HepG2 (cell line): ENCODE measurements around the gene HYAL1. TPM values are rescaled to one million over a fixed set of nuclear protein-coding genes. Genes with fewer than 3 reads are reported as not detected.

Experiments used
- ARNTL ChIP-seq: sonication (generic); formaldehyde crosslinking; IDR thresholded peaks from 2 replicates; pipeline ENCODE4 v1.4.0; 2020; ENCODE audit warnings: mild to moderate bottlenecking, missing genetic modification reagents
- ATF7-NPFF ChIP-seq: sonication (generic); formaldehyde crosslinking; IDR thresholded peaks from 2 replicates; pipeline ENCODE4 v1.8.1; 2023; ENCODE audit warnings: mild to moderate bottlenecking, low read depth, missing genetic modification reagents, moderate library complexity
- ELF3 ChIP-seq: IDR thresholded peaks from 2 replicates; pipeline ENCODE4 v1.6.1; 2016; ENCODE audit warnings: missing genetic modification reagents, missing compliant biosample characterization
- IKZF4 ChIP-seq: sonication (generic); formaldehyde crosslinking; IDR thresholded peaks from 2 replicates; pipeline ENCODE4 v1.5.1; 2020; ENCODE audit warnings: borderline replicate concordance, mild to moderate bottlenecking, low read depth, missing genetic modification reagents; ENCODE audit errors: not compliant biosample characterization
- JUND ChIP-seq: sonication (generic); formaldehyde crosslinking; IDR thresholded peaks from 2 replicates; pipeline ENCODE4 v1.8.0; 2022; ENCODE audit warnings: mild to moderate bottlenecking, missing genetic modification reagents
- KLF12 ChIP-seq: sonication (generic); formaldehyde crosslinking; IDR thresholded peaks from 2 replicates; pipeline ENCODE4 v1.4.0; 2020; ENCODE audit warnings: missing genetic modification reagents, borderline replicate concordance
- KLF16 ChIP-seq, 2 experiments: sonication (generic) in 1 of 2; formaldehyde crosslinking in 1 of 2; IDR thresholded peaks; 2 replicates each; pipeline versions ENCODE4 v1.6.1 to v1.8.0; 2016 to 2023; ENCODE audit warnings: missing genetic modification reagents in 2 of 2, missing compliant biosample characterization in 1 of 2
- MED8 ChIP-seq: sonication (generic); formaldehyde crosslinking; IDR thresholded peaks from 2 replicates; pipeline ENCODE4 v1.8.1; 2023; ENCODE audit warnings: mild to moderate bottlenecking, missing genetic modification reagents; ENCODE audit not compliant: insufficient replicate concordance
- NFYC ChIP-seq: IDR thresholded peaks from 2 replicates; pipeline ENCODE4 v1.6.1; 2016; ENCODE audit warnings: missing genetic modification reagents, missing compliant biosample characterization
- PHB2 ChIP-seq: fragments of 450-650 bp; IDR thresholded peaks from 2 replicates; pipeline ENCODE4 v1.6.1; 2018; ENCODE audit not compliant: partially characterized antibody
- SALL2 ChIP-seq: sonication (generic); formaldehyde crosslinking; IDR thresholded peaks from 2 replicates; pipeline ENCODE4 v1.8.1; 2023; ENCODE audit warnings: mild to moderate bottlenecking, missing genetic modification reagents, inconsistent platforms
- SP1 ChIP-seq, 2 experiments: fragments of 450-650 bp in 1 of 2; sonication (generic) in 1 of 2; formaldehyde crosslinking in 1 of 2; IDR thresholded peaks; 2 replicates each; pipeline versions ENCODE4 v1.4.0 to v1.6.1; 2016 to 2020; ENCODE audit warnings: missing genetic modification reagents in 1 of 2
- TBP ChIP-seq: sonication (generic); formaldehyde crosslinking; IDR thresholded peaks from 2 replicates; pipeline ENCODE4 v1.5.0; 2020; ENCODE audit warnings: missing genetic modification reagents
- ZBTB3 ChIP-seq: sonication (generic); formaldehyde crosslinking; IDR thresholded peaks from 2 replicates; pipeline ENCODE4 v1.4.0; 2020; ENCODE audit warnings: low read depth, mild to moderate bottlenecking, moderate library complexity, missing genetic modification reagents, borderline replicate concordance
- ZNF766 ChIP-seq: sonication (generic); formaldehyde crosslinking; IDR thresholded peaks from 2 replicates; pipeline ENCODE4 v1.5.0; 2020; ENCODE audit warnings: missing genetic modification reagents, borderline replicate concordance
- polyA plus RNA-seq, 8 experiments: library from polyadenylated mRNA; depleted of rRNA in 3 of 8; stranded (reverse) in 7 of 8; unstranded in 1 of 8; fragments of >200 nt; fragmentation: Illumina TruSeq in 4 of 8; extraction: Trizol in 4 of 8; gene quantifications; 2 replicates each; pipeline versions ENCODE4 v1.2.1 to v1.2.3, GENCODE V29; 2011 to 2016; ENCODE audit warnings: low read depth in 4 of 8, missing spikeins in 1 of 8, mixed read lengths in 1 of 8; ENCODE audit not compliant: insufficient read depth in 1 of 8
- total RNA-seq, 5 experiments: library from RNA; depleted of rRNA; stranded (reverse); fragments of >200 nt; fragmentation: Illumina TruSeq; extraction: Trizol; gene quantifications; 2 replicates each; pipeline ENCODE4 v1.2.3, GENCODE V29; 2016; ENCODE audit warnings: low read depth in 1 of 5
- TF ChIP-seq, protein P1 (sequence below): sonication (generic); formaldehyde crosslinking; IDR thresholded peaks from 2 replicates; pipeline ENCODE4 v1.5.0; 2020; ENCODE audit warnings: missing genetic modification reagents
- TF ChIP-seq, protein P2 (sequence below): sonication (generic); formaldehyde crosslinking; IDR thresholded peaks from 2 replicates; pipeline ENCODE4 v1.4.0; 2020; ENCODE audit warnings: missing genetic modification reagents, borderline replicate concordance
- TF ChIP-seq, protein P3 (sequence below): sonication (generic); formaldehyde crosslinking; IDR thresholded peaks from 2 replicates; pipeline ENCODE4 v1.4.0; 2020; ENCODE audit warnings: missing genetic modification reagents
- TF ChIP-seq, protein P4 (sequence below): sonication (generic); formaldehyde crosslinking; IDR thresholded peaks from 2 replicates; pipeline ENCODE4 v1.4.0; 2020; ENCODE audit warnings: mild to moderate bottlenecking, missing genetic modification reagents
- TF ChIP-seq, protein P5 (sequence below): IDR thresholded peaks from 2 replicates; pipeline ENCODE4 v1.6.1; 2016

HYAL1 gene
- total and polyA plus RNA-seq, 2 of the 13 experiments (the other 11 are each of a cell fraction or from before 2014, with no cell fraction given), result 76.5 to 193 TPM

DNA sequence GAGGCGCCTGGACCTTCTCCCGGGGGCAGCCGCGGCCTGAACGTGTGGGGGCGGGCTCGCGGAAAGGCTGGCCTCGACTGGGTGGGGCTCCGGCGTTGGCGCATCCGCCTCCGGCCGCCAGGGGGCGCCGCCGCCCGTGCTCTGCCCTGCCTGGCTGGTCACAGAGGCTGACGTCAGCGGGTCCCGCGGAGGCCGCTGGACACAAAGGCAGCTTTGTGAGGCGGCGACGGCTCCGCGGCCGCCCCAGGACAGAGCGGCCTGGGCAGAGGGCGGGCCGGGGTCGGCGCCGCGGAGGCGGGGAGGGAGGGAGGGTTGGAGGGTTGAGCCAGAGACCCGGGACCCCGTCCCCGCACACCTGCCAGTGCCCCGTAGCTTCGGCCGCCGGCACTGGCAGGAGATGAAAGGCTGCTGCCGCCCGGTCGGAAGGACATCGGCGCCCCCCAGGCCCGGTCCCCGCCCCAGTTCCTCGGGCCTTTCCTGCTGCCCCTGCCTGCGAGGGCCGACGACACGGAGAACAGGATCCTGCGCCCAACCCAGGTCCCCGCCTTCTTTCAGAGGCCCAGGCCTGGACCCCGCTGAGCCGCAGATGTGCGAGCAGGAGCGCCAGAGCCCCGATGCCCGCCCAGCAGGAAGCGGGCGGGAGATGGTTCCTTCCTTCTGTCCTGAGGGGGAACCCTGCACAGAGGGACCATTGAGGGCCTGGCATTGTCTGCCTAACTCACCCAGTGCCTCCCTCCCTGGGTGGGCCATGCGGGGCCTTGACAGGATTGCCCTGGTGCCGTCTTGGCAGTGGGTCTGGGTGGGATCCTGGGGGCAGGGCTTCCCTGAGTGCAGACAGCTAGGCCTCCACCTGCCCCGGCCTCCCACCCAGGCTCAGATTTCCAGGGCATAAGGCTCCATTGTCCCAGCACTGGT is 43.1 kb downstream of the HYAL1 start (continued):
- TF ChIP-seq, protein P1, sequence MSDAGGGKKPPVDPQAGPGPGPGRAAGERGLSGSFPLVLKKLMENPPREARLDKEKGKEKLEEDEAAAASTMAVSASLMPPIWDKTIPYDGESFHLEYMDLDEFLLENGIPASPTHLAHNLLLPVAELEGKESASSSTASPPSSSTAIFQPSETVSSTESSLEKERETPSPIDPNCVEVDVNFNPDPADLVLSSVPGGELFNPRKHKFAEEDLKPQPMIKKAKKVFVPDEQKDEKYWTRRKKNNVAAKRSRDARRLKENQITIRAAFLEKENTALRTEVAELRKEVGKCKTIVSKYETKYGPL (CRISPR knock-in tag), result 0 out of 2 replicates have a peak, but pooled peaks have one; percentile 58
- peak; percentile 60 for TF ChIP-seq ELF3 (CRISPR knock-in tag)
- TF ChIP-seq TBP (CRISPR knock-in tag), result no peak
- TF ChIP-seq, protein P2, sequence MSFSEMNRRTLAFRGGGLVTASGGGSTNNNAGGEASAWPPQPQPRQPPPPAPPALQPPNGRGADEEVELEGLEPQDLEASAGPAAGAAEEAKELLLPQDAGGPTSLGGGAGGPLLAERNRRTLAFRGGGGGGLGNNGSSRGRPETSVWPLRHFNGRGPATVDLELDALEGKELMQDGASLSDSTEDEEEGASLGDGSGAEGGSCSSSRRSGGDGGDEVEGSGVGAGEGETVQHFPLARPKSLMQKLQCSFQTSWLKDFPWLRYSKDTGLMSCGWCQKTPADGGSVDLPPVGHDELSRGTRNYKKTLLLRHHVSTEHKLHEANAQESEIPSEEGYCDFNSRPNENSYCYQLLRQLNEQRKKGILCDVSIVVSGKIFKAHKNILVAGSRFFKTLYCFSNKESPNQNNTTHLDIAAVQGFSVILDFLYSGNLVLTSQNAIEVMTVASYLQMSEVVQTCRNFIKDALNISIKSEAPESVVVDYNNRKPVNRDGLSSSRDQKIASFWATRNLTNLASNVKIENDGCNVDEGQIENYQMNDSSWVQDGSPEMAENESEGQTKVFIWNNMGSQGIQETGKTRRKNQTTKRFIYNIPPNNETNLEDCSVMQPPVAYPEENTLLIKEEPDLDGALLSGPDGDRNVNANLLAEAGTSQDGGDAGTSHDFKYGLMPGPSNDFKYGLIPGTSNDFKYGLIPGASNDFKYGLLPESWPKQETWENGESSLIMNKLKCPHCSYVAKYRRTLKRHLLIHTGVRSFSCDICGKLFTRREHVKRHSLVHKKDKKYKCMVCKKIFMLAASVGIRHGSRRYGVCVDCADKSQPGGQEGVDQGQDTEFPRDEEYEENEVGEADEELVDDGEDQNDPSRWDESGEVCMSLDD (CRISPR knock-in tag), result peak; percentile 76; the same call in 1 of the 2 replicates
- TF ChIP-seq IKZF4 (CRISPR knock-in tag), result no peak
- peak; percentile 37; the same call in 1 of the 2 replicates for TF ChIP-seq SALL2 (CRISPR knock-in tag)
- TF ChIP-seq MED8 (CRISPR knock-in tag), result peak; percentile 97
- TF ChIP-seq JUND (CRISPR knock-in tag), result peak; percentile 87
- TF ChIP-seq PHB2, result no peak
- TF ChIP-seq NFYC (CRISPR knock-in tag), result 0 out of 2 replicates have a peak, but pooled peaks have one; percentile 19
- TF ChIP-seq ATF7-NPFF, result peak; percentile 74
- TF ChIP-seq KLF16 (CRISPR knock-in tag; IDR thresholded peaks at IDR 0.05), result peak in 1 of 2 experiments; percentile 65; a peak in 1 of 4 replicates
- TF ChIP-seq ARNTL, result no peak; the same call in 1 of the 2 replicates
- TF ChIP-seq, protein P3, sequence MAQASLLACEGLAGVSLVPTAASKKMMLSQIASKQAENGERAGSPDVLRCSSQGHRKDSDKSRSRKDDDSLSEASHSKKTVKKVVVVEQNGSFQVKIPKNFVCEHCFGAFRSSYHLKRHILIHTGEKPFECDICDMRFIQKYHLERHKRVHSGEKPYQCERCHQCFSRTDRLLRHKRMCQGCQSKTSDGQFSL (CRISPR knock-in tag), result peak; percentile 79; the same call in 1 of the 2 replicates
- no peak for TF ChIP-seq SP1 (IDR thresholded peaks at IDR 0.05)
- peak; percentile 49 for TF ChIP-seq SP1 (CRISPR knock-in tag; IDR thresholded peaks at IDR 0.05)
- TF ChIP-seq, protein P4, sequence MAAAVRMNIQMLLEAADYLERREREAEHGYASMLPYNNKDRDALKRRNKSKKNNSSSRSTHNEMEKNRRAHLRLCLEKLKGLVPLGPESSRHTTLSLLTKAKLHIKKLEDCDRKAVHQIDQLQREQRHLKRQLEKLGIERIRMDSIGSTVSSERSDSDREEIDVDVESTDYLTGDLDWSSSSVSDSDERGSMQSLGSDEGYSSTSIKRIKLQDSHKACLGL (CRISPR knock-in tag), result 0 out of 2 replicates have a peak, but pooled peaks have one; percentile 20
- peak; percentile 71; the same call in 1 of the 2 replicates for TF ChIP-seq ZNF766 (CRISPR knock-in tag)
- TF ChIP-seq, protein P5, sequence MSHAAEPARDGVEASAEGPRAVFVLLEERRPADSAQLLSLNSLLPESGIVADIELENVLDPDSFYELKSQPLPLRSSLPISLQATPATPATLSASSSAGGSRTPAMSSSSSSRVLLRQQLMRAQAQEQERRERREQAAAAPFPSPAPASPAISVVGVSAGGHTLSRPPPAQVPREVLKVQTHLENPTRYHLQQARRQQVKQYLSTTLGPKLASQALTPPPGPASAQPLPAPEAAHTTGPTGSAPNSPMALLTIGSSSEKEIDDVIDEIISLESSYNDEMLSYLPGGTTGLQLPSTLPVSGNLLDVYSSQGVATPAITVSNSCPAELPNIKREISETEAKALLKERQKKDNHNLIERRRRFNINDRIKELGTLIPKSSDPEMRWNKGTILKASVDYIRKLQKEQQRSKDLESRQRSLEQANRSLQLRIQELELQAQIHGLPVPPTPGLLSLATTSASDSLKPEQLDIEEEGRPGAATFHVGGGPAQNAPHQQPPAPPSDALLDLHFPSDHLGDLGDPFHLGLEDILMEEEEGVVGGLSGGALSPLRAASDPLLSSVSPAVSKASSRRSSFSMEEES (CRISPR knock-in tag), result peak; percentile 21; the same call in 1 of the 2 replicates
- no peak for TF ChIP-seq ZBTB3 (CRISPR knock-in tag)
- peak; percentile 92 for TF ChIP-seq KLF12 (CRISPR knock-in tag)
